Ishikawa (cell line): ENCODE measurements around the gene GRM1.

Experiments
- CEBPB ChIP-seq: IDR thresholded peaks from 2 replicates; pipeline ENCODE4 v1.6.1; 2012
- CREB1 ChIP-seq: IDR thresholded peaks from 2 replicates; pipeline ENCODE4 v1.6.1; 2012; ENCODE audit warnings: low read depth
- EGR1 ChIP-seq: IDR thresholded peaks from 2 replicates; pipeline ENCODE4 v1.6.1; 2012
- EP300 ChIP-seq: IDR thresholded peaks from 2 replicates; pipeline ENCODE4 v1.6.1; 2012; ENCODE audit warnings: borderline replicate concordance
- FOXM1 ChIP-seq: IDR thresholded peaks from 2 replicates; pipeline ENCODE4 v1.6.1; 2012; ENCODE audit warnings: low read depth, borderline replicate concordance
- MAX ChIP-seq: IDR thresholded peaks from 2 replicates; pipeline ENCODE4 v1.6.1; 2012
- NFIC ChIP-seq: IDR thresholded peaks from 2 replicates; pipeline ENCODE4 v1.6.1; 2012
- RAD21 ChIP-seq: IDR thresholded peaks from 2 replicates; pipeline ENCODE4 v1.6.1; 2012; ENCODE audit warnings: low read depth
- REST ChIP-seq: IDR thresholded peaks from 2 replicates; pipeline ENCODE4 v1.6.1; 2012; ENCODE audit warnings: low read depth, mild to moderate bottlenecking
- TAF1 ChIP-seq: IDR thresholded peaks from 2 replicates; pipeline ENCODE4 v1.6.1; 2012; ENCODE audit warnings: low read depth, mild to moderate bottlenecking
- TCF12 ChIP-seq: IDR thresholded peaks from 2 replicates; pipeline ENCODE4 v1.6.1; 2012; ENCODE audit warnings: low read depth
- TEAD4 ChIP-seq: IDR thresholded peaks from 2 replicates; pipeline ENCODE4 v1.6.1; 2012
- USF1 ChIP-seq: IDR thresholded peaks from 2 replicates; pipeline ENCODE4 v1.6.1; 2012
- YY1 ChIP-seq: IDR thresholded peaks from 2 replicates; pipeline ENCODE4 v1.6.1; 2012; ENCODE audit warnings: low read depth
- ZBTB7A ChIP-seq: IDR thresholded peaks from 2 replicates; pipeline ENCODE4 v1.6.1; 2012; ENCODE audit warnings: low read depth

GRM1 gene

GRCh38 chr6:146369866-146370265 is 341.0 kb downstream of the GRM1 start:
- TF ChIP-seq FOXM1 (no peak), CREB1 (no peak), NFIC (no peak), TEAD4 (no peak), CEBPB (no peak), MAX (no peak), RAD21 (no peak), REST (no peak), EP300 (no peak), USF1 (no peak), EGR1 (no peak), TCF12 (no peak), TAF1 (no peak), ZBTB7A (no peak), YY1 (no peak)

GRCh38 chr6:146381486-146381885 is 352.6 kb downstream of the GRM1 start:
- TF ChIP-seq CREB1 (no peak), TCF12 (no peak), FOXM1 (no peak), EP300 (no peak), CEBPB (no peak), TAF1 (no peak), REST (no peak), NFIC (no peak), YY1 (no peak), MAX (no peak), TEAD4 (no peak), USF1 (no peak), ZBTB7A (no peak), RAD21 (no peak), EGR1 (no peak)

GRCh38 chr6:146388736-146389364 is 360.0 kb downstream of the GRM1 start:
- TF ChIP-seq NFIC (no peak), CEBPB (no peak), RAD21 (no peak), ZBTB7A (no peak), CREB1 (no peak), MAX (no peak), EP300 (no peak), FOXM1 (no peak), USF1 (no peak), EGR1 (no peak), TEAD4 (no peak), REST (no peak), TAF1 (no peak), YY1 (no peak), TCF12 (no peak)

GRCh38 chr6:146389740-146390139 is 360.9 kb downstream of the GRM1 start:
- TF ChIP-seq TCF12 (no peak), USF1 (no peak), YY1 (no peak), NFIC (no peak)
